MM.1S (cell line): ENCODE measurements around the gene PREX1.

Source experiments
- EZH2 ChIP-seq: fragments of 300-600 bp; sonication (generic); optimal IDR thresholded peaks from 2 replicates; pipeline ENCODE3; 2017; ENCODE audit warnings: low read depth, mild to moderate bottlenecking, antibody characterized with exemption, low read length, mixed read lengths
- EZH2phosphoT487 ChIP-seq: fragments of 300-600 bp; sonication (generic); IDR thresholded peaks from 2 replicates; pipeline ENCODE4 v1.6.1; 2018; ENCODE audit warnings: antibody characterized with exemption, low read length
- TF ChIP-seq, protein P1 (sequence below): fragments of 300-600 bp; sonication (generic); IDR thresholded peaks from 2 replicates; pipeline ENCODE4 v1.5.1; 2016; ENCODE audit warnings: antibody characterized with exemption, low read length, mixed read lengths

DNA sequence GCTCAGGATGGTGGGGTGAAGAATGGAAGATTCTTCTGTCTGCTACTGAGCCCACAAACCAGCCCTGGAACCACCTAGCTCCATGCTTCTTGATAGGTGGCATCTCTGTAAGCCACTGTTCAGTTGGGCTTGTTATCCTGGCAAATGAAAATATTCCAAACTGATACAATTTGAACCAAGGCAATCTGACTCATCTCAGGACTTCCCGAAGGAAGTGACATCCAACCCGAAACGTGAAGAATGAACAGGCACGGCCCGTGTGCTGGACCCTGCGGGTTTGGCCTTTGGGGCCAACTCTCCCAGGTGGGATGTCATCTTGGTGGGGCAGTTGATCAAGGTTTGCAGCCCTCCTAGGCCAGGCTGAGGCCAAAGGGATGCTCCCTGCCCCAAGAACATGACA is 160.3 kb downstream of the PREX1 start:
- TF ChIP-seq, protein P1, sequence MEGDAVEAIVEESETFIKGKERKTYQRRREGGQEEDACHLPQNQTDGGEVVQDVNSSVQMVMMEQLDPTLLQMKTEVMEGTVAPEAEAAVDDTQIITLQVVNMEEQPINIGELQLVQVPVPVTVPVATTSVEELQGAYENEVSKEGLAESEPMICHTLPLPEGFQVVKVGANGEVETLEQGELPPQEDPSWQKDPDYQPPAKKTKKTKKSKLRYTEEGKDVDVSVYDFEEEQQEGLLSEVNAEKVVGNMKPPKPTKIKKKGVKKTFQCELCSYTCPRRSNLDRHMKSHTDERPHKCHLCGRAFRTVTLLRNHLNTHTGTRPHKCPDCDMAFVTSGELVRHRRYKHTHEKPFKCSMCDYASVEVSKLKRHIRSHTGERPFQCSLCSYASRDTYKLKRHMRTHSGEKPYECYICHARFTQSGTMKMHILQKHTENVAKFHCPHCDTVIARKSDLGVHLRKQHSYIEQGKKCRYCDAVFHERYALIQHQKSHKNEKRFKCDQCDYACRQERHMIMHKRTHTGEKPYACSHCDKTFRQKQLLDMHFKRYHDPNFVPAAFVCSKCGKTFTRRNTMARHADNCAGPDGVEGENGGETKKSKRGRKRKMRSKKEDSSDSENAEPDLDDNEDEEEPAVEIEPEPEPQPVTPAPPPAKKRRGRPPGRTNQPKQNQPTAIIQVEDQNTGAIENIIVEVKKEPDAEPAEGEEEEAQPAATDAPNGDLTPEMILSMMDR, result no peak
- no peak for TF ChIP-seq EZH2phosphoT487
- no peak for TF ChIP-seq EZH2
